ENCODE measurements around the gene RNF130. TPM values are rescaled to one million over a fixed set of nuclear protein-coding genes. Genes with fewer than 3 reads are reported as not detected.

RNF130 gene
- total and polyA plus RNA-seq, 2 of the 13 experiments (the other 11 are each of a cell fraction or from before 2014, with no cell fraction given), result 28.2 to 28.3 TPM

DNA sequence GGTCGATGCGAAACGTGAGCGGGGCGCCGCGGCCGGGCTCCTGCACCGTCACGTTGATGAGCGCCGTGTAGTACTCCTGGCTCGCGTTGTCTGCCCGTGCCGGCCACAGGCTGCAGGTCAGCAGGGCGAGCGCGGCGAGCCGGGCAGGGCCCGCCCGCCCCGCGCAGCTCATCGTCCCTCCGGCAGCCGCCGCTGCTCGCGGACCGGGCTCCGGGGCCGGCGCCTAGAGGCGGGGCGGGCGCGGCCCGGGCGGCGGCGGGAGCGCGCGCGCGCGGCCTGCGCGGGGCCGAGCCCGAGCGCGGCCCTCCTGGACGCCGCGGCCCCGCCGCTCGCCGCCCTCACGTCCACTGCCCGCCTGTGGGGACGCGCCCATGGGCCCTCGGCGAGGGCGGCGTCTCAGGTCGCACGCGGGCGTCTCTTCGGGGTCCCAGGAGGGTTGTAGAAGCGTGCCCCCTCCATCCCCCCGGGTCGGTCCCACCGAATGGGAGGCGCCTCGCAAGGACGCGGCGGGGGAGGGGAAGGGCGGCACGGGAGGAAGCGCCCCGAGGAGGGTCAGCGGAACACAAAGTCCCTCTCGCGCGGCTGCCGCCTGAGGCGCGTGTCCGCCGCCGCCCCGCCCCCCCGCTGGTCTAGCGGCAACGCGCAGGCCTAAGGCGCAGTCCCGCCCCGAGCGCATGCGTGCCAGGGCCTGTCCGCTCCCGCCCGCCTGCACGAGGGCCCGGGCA is at the start of gene RNF130 (continued):
- TF ChIP-seq, protein P1, sequence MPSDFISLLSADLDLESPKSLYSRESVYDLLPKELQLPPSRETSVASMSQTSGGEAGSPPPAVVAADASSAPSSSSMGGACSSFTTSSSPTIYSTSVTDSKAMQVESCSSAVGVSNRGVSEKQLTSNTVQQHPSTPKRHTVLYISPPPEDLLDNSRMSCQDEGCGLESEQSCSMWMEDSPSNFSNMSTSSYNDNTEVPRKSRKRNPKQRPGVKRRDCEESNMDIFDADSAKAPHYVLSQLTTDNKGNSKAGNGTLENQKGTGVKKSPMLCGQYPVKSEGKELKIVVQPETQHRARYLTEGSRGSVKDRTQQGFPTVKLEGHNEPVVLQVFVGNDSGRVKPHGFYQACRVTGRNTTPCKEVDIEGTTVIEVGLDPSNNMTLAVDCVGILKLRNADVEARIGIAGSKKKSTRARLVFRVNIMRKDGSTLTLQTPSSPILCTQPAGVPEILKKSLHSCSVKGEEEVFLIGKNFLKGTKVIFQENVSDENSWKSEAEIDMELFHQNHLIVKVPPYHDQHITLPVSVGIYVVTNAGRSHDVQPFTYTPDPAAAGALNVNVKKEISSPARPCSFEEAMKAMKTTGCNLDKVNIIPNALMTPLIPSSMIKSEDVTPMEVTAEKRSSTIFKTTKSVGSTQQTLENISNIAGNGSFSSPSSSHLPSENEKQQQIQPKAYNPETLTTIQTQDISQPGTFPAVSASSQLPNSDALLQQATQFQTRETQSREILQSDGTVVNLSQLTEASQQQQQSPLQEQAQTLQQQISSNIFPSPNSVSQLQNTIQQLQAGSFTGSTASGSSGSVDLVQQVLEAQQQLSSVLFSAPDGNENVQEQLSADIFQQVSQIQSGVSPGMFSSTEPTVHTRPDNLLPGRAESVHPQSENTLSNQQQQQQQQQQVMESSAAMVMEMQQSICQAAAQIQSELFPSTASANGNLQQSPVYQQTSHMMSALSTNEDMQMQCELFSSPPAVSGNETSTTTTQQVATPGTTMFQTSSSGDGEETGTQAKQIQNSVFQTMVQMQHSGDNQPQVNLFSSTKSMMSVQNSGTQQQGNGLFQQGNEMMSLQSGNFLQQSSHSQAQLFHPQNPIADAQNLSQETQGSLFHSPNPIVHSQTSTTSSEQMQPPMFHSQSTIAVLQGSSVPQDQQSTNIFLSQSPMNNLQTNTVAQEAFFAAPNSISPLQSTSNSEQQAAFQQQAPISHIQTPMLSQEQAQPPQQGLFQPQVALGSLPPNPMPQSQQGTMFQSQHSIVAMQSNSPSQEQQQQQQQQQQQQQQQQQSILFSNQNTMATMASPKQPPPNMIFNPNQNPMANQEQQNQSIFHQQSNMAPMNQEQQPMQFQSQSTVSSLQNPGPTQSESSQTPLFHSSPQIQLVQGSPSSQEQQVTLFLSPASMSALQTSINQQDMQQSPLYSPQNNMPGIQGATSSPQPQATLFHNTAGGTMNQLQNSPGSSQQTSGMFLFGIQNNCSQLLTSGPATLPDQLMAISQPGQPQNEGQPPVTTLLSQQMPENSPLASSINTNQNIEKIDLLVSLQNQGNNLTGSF (CRISPR knock-in tag; IDR thresholded peaks at IDR 0.05), result peak; percentile 99; the same call in 1 of the 2 replicates
- TF ChIP-seq SRSF1 (optimal IDR thresholded peaks at IDR 0.05; ENCODE audit: low read depth, low read length), result no peak
- TF ChIP-seq NR2F2 (IDR thresholded peaks at IDR 0.05; ENCODE audit: borderline replicate concordance, low read depth), result no peak; the same call in 1 of the 2 replicates
- TF ChIP-seq, protein P2, sequence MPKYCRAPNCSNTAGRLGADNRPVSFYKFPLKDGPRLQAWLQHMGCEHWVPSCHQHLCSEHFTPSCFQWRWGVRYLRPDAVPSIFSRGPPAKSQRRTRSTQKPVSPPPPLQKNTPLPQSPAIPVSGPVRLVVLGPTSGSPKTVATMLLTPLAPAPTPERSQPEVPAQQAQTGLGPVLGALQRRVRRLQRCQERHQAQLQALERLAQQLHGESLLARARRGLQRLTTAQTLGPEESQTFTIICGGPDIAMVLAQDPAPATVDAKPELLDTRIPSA (CRISPR knock-in tag; IDR thresholded peaks at IDR 0.05; ENCODE audit: borderline replicate concordance), result no peak
- TF ChIP-seq HES4 (CRISPR knock-in tag; IDR thresholded peaks at IDR 0.05; ENCODE audit: borderline replicate concordance), result peak; percentile 97
- TF ChIP-seq JARID2 (CRISPR knock-in tag; IDR thresholded peaks at IDR 0.05; ENCODE audit: insufficient replicate concordance), result no peak
- TF ChIP-seq, protein P3, sequence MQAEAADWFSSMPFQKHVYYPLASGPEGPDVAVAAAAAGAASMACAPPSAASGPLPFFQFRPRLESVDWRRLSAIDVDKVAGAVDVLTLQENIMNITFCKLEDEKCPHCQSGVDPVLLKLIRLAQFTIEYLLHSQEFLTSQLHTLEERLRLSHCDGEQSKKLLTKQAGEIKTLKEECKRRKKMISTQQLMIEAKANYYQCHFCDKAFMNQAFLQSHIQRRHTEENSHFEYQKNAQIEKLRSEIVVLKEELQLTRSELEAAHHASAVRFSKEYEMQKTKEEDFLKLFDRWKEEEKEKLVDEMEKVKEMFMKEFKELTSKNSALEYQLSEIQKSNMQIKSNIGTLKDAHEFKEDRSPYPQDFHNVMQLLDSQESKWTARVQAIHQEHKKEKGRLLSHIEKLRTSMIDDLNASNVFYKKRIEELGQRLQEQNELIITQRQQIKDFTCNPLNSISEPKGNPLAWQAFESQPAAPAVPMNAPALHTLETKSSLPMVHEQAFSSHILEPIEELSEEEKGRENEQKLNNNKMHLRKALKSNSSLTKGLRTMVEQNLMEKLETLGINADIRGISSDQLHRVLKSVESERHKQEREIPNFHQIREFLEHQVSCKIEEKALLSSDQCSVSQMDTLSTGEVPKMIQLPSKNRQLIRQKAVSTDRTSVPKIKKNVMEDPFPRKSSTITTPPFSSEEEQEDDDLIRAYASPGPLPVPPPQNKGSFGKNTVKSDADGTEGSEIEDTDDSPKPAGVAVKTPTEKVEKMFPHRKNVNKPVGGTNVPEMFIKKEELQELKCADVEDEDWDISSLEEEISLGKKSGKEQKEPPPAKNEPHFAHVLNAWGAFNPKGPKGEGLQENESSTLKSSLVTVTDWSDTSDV (CRISPR knock-in tag; IDR thresholded peaks at IDR 0.05), result peak; percentile 95
- peak; percentile 79 for TF ChIP-seq ARID5B (CRISPR knock-in tag; IDR thresholded peaks at IDR 0.05)
- TF ChIP-seq, protein P4, sequence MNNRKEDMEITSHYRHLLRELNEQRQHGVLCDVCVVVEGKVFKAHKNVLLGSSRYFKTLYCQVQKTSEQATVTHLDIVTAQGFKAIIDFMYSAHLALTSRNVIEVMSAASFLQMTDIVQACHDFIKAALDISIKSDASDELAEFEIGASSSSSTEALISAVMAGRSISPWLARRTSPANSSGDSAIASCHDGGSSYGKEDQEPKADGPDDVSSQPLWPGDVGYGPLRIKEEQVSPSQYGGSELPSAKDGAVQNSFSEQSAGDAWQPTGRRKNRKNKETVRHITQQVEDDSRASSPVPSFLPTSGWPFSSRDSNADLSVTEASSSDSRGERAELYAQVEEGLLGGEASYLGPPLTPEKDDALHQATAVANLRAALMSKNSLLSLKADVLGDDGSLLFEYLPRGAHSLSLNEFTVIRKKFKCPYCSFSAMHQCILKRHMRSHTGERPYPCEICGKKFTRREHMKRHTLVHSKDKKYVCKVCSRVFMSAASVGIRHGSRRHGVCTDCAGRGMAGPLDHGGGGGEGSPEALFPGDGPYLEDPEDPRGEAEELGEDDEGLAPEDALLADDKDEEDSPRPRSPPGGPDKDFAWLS (CRISPR knock-in tag; IDR thresholded peaks at IDR 0.05; ENCODE audit: borderline replicate concordance), result 0 out of 2 replicates have a peak, but pooled peaks have one; percentile 46
- peak; percentile 66 for TF ChIP-seq ATF3 (CRISPR knock-in tag; IDR thresholded peaks at IDR 0.05)
- TF ChIP-seq RARG (CRISPR knock-in tag; IDR thresholded peaks at IDR 0.05; ENCODE audit: low read depth), result 0 out of 2 replicates have a peak, but pooled peaks have one; percentile 57
